HG02885 (cell line): Measurements from ENCODE around the gene GPN2.

ENCODE experiments used
- ATAC-seq: cut with Tn5 transposase; IDR thresholded peaks from one replicate; pipeline ENCODE4 v1.9.1; 2021; ENCODE audit warnings: mild to moderate bottlenecking; ENCODE audit not compliant: unreplicated experiment, poor library complexity

GPN2 gene

DNA sequence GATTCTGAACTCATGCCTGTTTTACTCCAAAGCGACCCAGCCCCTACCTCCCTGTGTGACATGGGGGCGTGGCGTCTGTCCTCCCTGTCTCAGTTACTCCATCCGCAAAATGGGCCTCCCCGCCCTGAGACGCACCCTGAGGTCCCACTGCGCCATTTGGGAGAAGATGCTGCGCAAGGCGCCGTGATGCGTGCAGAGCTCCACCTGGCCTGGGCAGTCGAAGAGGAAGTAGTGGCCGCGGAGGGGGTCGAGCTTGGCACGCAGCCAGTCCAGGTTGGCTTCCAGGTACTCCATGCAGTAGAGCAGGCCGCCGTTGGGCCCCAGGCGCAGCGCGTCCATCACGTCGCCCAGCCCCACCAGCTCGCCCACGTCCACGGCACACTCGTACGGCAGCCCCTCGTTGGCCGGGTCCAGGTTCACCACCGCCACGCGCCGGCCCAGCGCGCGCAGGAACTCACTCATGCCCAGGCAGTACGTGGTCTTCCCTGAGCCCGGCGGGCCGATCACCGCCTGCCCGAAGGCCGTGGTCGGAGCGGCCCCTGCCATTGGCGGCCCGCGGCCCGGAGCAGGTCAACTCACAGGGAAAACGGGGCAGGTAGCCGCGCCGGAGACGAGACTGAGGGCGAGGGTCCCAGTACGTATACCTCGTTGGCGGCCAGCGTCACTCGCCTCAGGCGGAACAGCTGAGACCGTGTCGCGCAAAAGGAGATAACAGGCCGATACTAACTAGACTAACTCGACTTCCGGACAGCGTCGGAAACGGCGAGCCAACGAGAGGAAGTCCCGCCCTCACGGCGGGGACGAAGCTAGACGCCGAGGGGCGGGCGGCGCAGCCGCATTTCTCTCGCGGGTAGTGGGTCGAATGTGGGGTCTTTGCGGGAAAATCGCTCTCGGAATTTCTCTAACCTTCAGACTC is at the start of gene GPN2:
Gene GPN2, minus strand, starts transcription at position 733 of the 916 bp plus-strand sequence. Its CDS starts 187 bp downstream, at position 546.
- peak; percentile 93 for ATAC-seq

GRCh38 chr1:26938659-26939025 is 48.6 kb upstream of the GPN2 start:
- ATAC-seq: no peak

DNA sequence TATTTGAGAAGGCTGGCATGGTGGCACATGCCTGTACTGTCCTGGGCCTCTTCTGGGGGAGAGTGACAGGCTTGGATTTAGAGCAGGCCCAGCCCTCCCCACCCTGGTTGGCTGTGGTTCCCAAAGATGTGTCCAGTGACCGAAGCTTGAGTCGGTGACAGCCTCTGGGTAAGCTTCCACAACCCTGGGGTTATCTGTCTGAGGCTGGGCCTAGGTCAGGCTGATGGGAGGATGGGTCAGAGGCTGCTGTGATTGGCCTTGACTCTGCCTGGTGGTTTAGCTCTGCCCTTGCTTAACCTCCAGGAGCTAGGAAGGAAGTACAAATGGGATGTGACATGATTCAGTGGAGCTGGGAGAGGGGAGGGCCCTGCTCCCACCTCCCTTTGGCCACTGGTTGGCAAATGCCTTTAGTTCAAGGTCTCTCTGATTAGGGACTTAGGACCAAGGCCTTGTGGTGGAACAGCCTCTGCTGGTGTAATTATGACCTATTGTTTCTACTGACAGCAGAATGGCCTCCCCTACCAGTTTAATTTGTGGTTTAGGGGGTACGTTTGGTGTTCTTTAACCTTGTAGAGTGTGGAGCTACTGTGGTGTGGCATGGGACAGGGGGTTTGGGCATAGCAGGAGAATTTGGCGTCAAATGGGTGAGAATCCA is 48.0 kb upstream of the GPN2 start:
- no peak for ATAC-seq

DNA sequence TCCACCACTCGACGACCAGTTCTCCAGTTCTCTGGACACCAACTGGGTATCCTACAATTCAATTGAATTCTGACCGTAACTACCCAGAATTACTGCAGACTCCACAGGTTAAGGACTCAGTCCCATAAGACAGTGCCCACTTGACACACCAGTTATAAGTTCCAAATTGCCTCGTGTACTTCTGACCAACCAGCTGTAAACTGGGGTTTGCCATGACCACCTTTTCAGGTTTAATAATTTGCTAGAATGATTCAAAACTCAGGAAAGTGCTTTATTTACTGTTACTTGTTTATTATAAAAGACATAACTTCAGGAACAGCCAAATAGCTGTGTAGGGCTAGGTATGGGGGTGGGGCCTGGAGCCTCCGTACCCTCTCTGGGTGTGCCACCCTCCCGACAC is 46.7 kb upstream of the GPN2 start:
- ATAC-seq: no peak

DNA sequence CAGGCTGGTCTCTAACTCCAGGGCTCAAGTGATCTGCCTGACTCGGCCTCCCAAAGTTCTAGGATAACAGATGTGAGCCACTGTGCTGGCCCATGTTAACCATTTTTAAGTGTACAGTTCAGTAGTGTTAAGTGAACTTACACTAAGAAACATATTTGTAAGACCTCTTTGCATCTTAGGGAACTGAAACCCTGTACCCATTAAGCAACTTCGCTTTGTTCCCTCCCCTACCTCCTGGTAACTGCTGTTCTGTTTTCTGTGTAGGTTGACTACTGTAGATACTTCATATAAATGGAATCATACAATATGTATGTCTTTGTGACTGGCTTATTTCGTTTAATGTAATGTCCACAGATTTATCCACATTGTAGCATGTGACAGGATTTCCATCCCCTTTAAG is 42.4 kb upstream of the GPN2 start:
- ATAC-seq: no peak

- no peak for ATAC-seq
Measured at GRCh38 chr1:26923711-26924110, 33.6 kb upstream of the GPN2 start.

- ATAC-seq: no peak
Measured at GRCh38 chr1:26922901-26923300, 32.8 kb upstream of the GPN2 start.

- ATAC-seq: no peak
Measured at GRCh38 chr1:26922431-26922729, 32.3 kb upstream of the GPN2 start.

- peak; percentile 98 for ATAC-seq
Measured at GRCh38 chr1:26921540-26922430, 31.7 kb upstream of the GPN2 start, which contains the start of gene NUDC. NUDC (plus strand) TSS chr1:26921743; CDS start chr1:26921849, 106 bp downstream.

DNA sequence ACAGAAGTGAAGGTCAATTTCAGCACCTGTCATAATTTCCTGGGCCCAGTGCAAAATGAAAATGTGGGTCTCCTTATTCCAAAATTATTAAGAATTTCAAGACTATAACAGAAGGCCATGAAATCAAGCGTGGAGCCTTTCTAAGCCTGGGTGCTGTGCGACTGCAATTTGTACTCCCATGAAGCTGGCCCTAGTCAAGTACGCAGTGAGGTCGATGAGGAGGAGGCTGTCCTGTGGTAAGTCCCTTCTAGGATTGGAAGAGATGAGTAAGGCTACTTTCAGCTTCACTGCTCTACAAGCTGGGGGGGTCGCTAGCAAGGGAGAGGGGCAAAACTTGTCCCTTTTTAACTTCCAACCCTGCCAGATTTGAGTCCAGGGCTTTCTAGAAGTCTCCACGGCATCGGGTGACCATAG is 31.1 kb upstream of the GPN2 start:
- peak; percentile 20 for ATAC-seq

DNA sequence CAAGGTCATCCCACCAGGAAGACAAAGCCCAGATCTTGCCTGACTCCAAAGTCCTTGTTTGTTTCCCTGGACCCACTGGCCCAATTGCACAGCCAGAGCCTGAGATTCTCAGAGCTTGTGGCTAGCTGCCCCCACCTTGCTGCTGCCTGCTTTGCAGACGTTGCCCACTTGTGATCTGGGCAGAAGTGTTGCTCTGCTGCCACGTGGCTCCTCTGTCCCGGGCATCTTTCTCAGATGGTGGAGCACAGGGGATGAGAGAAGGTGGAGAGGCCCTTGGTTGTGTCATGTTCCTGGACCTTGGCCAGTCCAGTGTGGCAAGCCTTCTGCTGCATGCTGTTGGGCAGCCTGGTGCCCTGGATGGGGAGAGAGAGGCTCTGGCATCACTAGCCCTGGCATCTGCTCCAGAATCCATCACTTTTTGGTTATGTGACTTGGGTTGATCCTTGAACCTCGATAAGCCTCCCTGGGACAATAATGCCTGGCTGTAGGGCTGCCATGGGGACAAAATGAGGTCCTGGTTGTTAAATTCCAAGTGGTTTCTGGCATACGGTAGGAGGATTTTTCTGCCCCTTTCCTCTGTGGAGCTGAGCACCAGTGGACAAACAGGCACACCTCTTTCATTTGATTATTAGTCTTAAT is 25.2 kb upstream of the GPN2 start:
- ATAC-seq: no peak

- no peak for ATAC-seq
Measured at GRCh38 chr1:26913754-26914619, 23.9 kb upstream of the GPN2 start, which contains the start of gene NR0B2. NR0B2 (minus strand) TSS chr1:26913975; CDS start chr1:26913940, 35 bp downstream.

DNA sequence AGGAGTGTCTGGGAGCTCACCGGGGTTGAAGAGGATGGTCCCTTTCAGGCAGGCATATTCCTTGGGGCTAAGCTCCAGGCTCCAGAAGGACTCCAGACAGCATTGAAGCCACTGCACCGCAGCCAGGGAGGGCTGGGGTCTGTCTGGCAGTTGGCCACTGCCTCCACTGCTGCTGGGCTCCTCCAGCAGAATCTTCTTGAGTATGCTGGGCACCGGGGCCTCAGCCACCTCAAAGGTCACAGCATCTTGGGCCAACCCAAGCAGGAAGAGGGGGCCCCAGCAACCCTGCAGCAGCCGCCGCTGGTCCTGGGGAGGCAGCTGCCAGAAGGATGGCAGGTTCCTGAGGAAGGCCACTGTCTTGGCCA is 23.3 kb upstream of the GPN2 start:
- no peak for ATAC-seq

- ATAC-seq: no peak
Measured at GRCh38 chr1:26912147-26912490, 22.0 kb upstream of the GPN2 start.

- ATAC-seq: no peak
Measured at GRCh38 chr1:26911399-26912146, 21.5 kb upstream of the GPN2 start.

- ATAC-seq: no peak
Measured at GRCh38 chr1:26910343-26911160, 20.5 kb upstream of the GPN2 start.

DNA sequence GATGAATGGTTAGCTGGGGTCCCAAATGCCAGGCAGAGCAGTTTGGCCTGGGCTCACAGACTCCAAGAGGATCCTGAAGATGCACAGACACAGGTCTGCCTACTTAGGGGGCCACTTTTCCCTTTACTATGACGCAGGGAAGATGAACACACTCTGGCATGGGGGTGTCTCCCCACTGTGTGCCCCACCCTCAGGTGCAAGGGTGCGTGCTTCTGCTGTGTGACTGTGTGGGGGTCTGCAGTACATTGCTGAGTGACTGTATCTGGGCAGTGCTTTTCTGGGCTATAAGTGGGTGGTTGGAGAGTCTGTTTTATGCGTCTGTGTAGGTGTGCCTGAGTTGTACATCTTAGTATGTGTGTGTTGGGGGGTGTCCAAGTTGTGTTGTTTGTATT is 19.9 kb upstream of the GPN2 start:
- no peak for ATAC-seq
